Measurements from ENCODE around the gene FGF19.

Gene FGF19

DNA sequence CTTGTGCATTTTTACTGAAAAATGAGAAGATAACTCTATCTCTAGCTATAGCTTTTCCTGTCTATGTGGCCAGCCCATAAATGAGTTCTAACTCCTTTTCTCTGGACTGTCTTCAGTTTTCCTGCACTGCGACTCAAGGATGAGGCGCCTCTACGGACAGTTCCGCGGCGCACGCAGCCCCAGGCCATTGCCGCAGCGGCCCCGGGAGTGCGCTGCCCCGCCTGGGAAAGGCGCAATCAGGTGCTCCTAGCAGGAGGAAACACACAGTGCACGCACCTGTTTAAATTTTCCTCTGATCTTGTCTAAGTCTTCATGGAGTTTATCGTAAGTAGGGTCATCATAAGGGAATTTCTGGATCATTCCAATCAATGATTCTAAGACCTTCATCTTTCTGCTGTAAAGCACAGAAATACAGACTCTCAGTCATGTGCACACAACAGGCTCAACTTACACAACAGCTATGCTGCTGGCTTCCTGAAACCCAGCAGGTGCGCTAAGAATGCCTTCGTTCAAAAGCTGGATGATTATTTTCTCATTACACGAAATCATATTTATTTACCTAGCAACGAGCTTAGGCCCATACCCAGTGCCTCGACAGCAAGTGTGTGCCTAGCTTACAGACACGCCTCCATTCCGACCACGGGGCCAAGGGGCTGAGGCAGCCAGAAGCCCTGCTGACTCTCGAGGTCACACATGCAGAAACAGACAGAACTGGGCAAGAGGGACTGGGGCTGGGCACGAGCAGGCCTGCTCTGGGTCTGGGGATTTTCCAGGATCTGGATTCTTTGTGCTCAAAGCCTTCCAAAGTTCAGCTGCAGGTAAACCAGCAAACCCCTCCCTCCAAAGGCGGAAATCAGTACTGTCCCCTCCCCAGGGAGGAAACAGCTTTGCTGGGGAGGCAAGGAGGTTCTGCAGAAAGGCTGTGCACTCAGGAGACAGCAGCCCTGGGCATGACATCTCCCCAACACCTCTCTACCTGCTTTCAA, 35.9 kb downstream of the FGF19 start:
- no peak for DNase-seq

DNA sequence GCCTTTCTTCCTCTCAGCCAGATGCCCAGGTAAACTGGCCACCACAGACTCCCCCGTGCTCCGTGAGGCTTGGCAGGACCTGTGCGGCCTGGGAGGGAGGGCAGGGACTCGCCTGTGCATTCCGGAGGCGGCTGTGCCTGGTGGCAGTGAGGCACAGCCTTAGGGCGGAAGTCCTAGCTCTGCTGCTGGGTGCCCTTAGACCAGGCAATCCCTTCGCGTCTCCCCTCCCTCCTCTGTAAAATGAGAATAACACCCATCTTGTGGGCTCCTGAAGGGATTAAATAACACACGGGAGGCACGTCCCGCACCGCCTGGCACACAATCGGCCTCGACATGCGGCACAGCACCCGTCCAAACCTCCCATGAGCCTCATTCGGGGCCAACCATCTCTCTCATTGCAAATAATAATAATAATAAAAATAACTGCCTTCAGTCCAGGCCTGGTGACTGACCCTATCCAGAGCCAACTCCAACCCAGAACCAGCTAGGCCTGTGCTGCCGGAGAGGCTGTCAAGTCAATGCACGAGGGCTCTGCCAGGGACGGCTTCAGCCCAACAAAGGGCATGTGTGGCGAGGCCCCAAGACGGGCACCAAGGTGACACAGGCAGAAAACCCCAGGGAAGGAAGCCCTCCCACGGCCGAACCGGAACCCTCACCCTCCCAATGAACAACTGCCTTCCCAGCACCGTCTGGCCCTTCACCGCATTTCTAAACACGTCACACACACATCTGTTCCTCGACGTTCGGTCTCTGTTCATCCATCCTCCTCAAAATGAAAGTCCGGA, 36.9 kb downstream of the FGF19 start:
- DNase-seq = no peak

DNA sequence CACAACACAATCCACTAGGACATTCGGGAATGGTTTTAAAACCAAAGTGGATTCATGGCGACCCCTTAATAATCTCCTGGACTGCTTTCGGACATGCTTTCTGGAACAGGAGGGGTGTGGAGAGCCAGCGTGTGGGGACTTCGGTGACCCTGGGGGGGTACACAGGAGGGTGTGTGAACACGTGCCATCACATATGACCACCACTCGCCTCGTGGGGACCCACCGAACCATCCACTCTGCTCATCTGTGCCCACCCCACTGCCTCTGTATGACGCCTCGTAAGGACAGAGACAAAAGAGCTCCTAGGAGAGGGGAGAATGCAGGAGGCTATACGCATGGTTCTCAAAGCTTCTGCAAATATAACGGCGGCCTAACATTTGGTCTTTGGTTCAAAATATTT, 37.6 kb downstream of the FGF19 start:
- no peak for DNase-seq

DNA sequence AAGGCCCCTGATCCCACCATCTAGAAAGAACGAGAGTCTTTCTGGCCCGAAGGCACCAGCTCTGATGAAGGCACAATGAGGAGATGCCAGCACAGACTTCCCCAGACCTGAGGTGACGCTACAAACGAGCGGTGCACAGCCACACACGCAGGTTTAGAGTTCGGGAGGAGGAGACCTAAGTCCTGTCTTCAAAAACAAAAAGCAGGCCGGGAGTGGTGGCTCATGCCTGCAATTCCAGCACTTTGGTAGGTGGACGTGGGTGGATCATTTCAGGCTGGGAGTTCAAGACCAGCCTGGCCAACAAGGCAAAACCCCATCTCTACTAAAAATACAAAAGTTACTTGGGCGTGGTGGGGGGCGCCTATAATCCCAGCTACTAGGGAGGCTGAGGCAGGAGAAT, 38.2 kb downstream of the FGF19 start:
- DNase-seq = no peak

GRCh38 chr11:69664901-69665300, 38.9 kb downstream of the FGF19 start:
- no peak for DNase-seq

GRCh38 chr11:69664103-69664775, 39.6 kb downstream of the FGF19 start:
- DNase-seq = no peak

DNA sequence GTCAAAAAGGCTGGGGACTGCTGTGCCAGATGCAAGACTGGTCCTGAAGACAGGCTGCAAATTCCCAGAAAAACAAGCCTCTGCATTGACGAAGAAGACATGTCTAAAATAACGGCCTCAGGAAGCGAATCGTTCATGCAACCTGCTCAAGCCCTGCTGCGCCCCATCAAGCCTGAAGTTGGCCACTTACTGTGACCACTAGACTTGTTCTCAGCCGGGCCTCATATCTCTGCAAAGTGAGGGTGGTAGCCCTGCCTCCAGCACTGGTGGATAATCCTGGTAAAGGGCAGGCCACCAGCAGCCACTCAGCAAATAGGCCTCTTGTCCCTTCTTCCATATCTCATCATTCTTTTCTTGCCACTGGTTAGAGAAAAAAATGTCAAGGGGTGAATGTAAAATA, 40.5 kb downstream of the FGF19 start:
- DNase-seq = no peak

GRCh38 chr11:69662806-69663205, 41.0 kb downstream of the FGF19 start:
- DNase-seq = no peak

- DNase-seq = no peak
Measured at GRCh38 chr11:69662021-69662698, 41.7 kb downstream of the FGF19 start.

DNA sequence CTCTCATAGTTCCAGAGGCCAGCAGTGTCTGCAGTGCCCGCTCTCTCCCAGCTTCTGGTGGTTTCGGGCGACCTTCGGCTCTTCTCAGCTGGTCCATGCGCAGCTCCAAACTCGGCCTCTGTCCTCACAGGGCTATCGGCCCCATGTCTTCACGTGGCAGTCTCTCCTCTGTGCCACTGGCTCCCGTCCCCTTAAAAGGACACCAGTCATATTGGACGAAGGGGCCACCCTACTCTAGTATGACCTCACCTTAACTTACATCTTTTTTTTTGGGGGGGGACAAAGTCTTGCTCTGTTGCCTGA, 42.5 kb downstream of the FGF19 start:
- no peak for DNase-seq

- DNase-seq = no peak
Measured at GRCh38 chr11:69660001-69660500, 43.8 kb downstream of the FGF19 start.

- no peak for DNase-seq
Measured at GRCh38 chr11:69659591-69659990, 44.2 kb downstream of the FGF19 start.

DNA sequence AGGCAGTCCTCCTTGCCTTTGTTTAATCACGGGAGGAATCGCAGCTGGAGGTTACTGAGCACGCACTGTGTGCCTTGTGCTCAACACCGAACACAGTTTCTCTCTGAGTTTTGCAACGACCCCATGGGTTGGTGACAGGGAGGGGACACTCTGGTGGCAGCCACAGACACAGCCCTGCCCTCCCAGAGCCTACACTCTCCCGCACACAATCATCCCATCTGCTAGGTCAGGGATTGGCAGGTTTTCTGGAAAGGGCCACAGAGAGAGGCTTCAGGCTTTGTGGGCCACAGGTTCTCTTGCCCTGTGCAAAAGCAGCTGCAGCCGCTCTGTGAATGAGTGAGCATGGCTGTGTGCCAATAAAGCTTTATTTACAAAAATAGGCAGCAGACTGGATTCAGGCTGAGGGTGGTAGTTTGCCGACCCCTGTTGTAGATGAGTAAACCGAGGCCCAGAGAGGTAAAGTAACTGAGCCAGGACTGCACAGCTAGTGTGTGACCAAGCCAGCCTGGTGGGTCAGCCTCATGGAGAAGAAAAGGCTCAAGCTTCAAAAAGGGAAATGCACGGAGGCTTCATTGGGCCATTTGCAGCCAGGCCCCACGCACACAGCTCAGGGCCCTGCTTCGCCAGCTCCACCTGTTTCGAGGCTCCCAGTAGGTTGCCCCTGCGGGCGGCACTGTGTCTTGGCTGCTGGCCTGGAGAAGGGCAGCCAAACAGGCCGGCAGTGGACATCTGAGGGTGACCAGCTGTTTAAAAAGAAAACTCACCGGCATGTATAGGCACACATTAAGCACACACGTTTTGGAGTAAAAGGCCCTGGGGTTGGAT, 45.0 kb downstream of the FGF19 start:
- no peak for DNase-seq

DNA sequence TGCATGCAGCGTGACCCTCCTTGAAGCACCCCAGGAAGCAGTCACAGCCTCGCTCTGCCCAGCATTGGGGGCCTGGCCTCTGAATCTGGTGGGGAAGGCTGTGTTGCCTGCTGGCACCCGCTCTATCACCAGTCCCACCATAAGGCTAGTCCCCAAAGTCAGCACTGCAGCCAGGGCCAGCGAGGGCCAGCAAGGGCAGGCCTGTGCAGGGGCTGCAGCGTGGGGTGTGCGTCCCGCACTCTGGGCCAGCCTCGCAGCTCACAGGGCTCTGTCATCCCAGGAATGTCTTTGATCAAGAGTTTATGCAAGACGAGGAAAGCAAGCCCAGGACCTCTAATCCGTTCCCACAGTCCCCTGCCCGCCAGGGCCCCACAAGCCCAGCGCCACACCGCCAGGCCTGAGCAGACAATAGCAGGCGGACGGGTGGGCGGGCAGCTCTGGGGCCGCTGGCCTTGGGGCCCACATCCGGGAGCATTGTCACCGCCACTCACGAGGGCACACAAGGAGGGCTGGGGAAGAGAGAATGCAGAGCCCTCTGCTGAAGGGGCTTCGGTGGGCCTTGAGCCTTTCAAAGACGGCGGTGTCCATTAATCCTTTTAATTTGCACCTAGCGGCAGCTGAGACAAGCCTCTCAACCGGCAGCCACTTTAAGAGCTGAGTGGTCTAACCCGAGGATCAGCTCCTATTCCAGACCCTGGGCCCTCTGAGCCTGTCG, 45.8 kb downstream of the FGF19 start:
- DNase-seq = no peak

- no peak for DNase-seq
Measured at GRCh38 chr11:69657456-69657910, 46.3 kb downstream of the FGF19 start.

- no peak for DNase-seq
Measured at GRCh38 chr11:69656536-69657455, 47.0 kb downstream of the FGF19 start.

- no peak for DNase-seq
Measured at GRCh38 chr11:69655479-69656428, 48.1 kb downstream of the FGF19 start.

DNA sequence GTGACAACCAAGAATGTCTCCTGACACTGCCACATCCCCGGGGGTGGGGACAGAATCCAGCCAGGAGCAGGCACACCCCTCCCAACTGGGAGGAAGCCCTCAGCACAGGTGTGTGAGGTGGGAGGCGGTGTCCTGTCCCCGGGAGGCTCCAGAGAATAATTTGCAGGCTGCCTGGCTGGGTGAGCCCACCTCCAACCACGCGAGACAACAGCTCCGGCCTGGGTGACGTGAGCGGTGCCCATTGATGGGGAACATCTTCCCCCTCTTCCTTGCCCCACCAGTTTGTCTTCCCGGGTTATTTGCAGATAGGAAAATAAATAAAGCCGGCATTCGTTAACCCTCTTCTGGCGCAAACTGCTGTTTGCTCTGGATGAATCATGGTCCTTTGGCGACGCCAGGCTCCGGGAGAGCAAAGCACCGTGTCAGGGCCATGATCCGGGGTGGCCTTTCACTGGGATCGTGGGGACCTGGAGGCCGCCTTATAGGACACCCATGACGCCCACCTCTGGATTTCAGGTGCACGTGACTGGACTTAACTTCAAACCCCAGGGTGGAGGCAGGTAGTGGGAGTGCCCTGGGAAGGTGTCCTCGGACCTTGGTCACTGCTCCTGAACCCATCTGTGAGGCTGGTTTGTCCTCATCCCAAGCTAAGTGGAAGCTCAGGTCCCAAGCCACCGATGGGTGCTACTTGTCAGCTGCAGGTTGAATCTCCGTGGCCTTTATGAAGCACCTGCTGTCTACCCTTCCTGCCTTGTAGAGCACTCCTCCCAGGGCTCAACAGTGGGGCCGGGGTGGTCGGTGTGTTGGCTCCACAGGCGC, 49.0 kb downstream of the FGF19 start:
- no peak for DNase-seq

Data from HCEC 1CT (cell line).